ENCODE results near the gene LYRM4. TPM values are rescaled to one million over a fixed set of nuclear protein-coding genes. Genes with fewer than 3 reads are reported as not detected.

Gene LYRM4
- total and polyA plus RNA-seq, 2 experiments from 2014 or later = 51.0 to 62.0 TPM

GRCh38 chr6:5073992-5074391 lies 186.8 kb downstream of the LYRM4 start:
- no peak for ATAC-seq
- Histone ChIP-seq H3K36me3 (ENCODE audit: insufficient read depth) (no peaks in the 10 kb centered on the region), H3K27ac (ENCODE audit: low read depth) (no peak overlapping the region), H3K4me2 (no peak overlapping the region), H3F3A (replicated peaks; ENCODE audit: low read depth) (no peaks in the 10 kb centered on the region), H3K9me2 (ENCODE audit: insufficient read depth) (no peaks in the 10 kb centered on the region), H3K4me1 (ENCODE audit: insufficient read depth) (no peaks in the 10 kb centered on the region), H3K79me2 (replicated peaks; ENCODE audit: insufficient read depth) (no peaks in the 10 kb centered on the region), H2AFZ (no peak overlapping the region), H3K27me3 (ENCODE audit: insufficient read depth) (no peaks in the 10 kb centered on the region), H4K20me1 (replicated peaks; ENCODE audit: insufficient read depth) (no peaks in the 10 kb centered on the region), H3K4me3 (no peak overlapping the region)
- Mint-ChIP-seq H3K36me3 (ENCODE audit: low read depth) (no peaks in the 10 kb centered on the region), H3K27me3 (ENCODE audit: insufficient read depth, low read depth, poor library complexity) (peaks cover 2% of the 10 kb centered on the region), H3K27ac (no peak overlapping the region), H3K4me3 (no peak overlapping the region), H3K9me3 (no peaks in the 10 kb centered on the region), H3K4me1 (no peaks in the 10 kb centered on the region)
- DNase-seq (ENCODE audit: low spot score) = no peak
- TF ChIP-seq ETS1 (IDR thresholded peaks at IDR 0.05) (no peak), ZNF114 (CRISPR knock-in tag; IDR thresholded peaks at IDR 0.05) (no peak), STAT1 (IDR thresholded peaks at IDR 0.05; ENCODE audit: unreplicated experiment) (no peak), REST (IDR thresholded peaks at IDR 0.05; ENCODE audit: unreplicated experiment) (no peak), CREB1 (CRISPR knock-in tag; IDR thresholded peaks at IDR 0.05; ENCODE audit: low read depth) (no peak), EZH2 (IDR thresholded peaks at IDR 0.05; ENCODE audit: low read depth, unreplicated experiment) (no peak), JUNB (IDR thresholded peaks at IDR 0.05; ENCODE audit: unreplicated experiment) (no peak), CTCF (conservative IDR thresholded peaks at IDR 0.05; ENCODE audit: low read depth in 2 of 2) (no peak), EZH2phosphoT487 (IDR thresholded peaks at IDR 0.05; ENCODE audit: unreplicated experiment) (no peak), NANOG (IDR thresholded peaks at IDR 0.05; ENCODE audit: borderline replicate concordance) (no peak), ZNF331 (CRISPR knock-in tag; IDR thresholded peaks at IDR 0.05; ENCODE audit: low read depth) (no peak), ZNF462 (CRISPR knock-in tag; IDR thresholded peaks at IDR 0.05) (no peak), POLR2AphosphoS5 (IDR thresholded peaks at IDR 0.05; ENCODE audit: low read depth) (no peak)
